Myocyte (in vitro differentiated cells): ENCODE measurements around the gene CDK8. TPM values are rescaled to one million over a fixed set of nuclear protein-coding genes. Genes with fewer than 3 reads are reported as not detected.
A peak's percentile ranks its signal among the peaks of the same experiment; 100 is the strongest.

Experiments
- DNase-seq: peaks from one replicate; pipeline ENCODE4 v3.0.0-alpha.2; 2012; ENCODE audit warnings: low read depth
- polyA plus RNA-seq: library from polyadenylated mRNA; unstranded; fragments of >200 nt; gene quantifications from one replicate; pipeline ENCODE4 v1.2.1, GENCODE V29; 2012; ENCODE audit warnings: missing spikeins
- total RNA-seq: library from RNA; depleted of rRNA; stranded (reverse); fragments of >200 nt; gene quantifications from 2 replicates; pipeline ENCODE4 v1.2.3, GENCODE V29; 2014

The CDK8 gene
- 12.7 and 15.1 TPM in 2 replicates for total RNA-seq
- 8.2 TPM for polyA plus RNA-seq

GRCh38 chr13:26253787-26254582 is at the start of gene CDK8:
CDK8 (plus strand) TSS chr13:26254129; CDS start chr13:26254642, 513 bp downstream.
- peak; percentile 96 for DNase-seq

GRCh38 chr13:26208287-26208686 is 45.6 kb upstream of the CDK8 start:
- DNase-seq, result no peak

- DNase-seq, result no peak
Observed at GRCh38 chr13:26213345-26213744, 40.6 kb upstream of the CDK8 start.

GRCh38 chr13:26213982-26214381 is 39.9 kb upstream of the CDK8 start:
- DNase-seq, result no peak

GRCh38 chr13:26216042-26216441 is 37.9 kb upstream of the CDK8 start:
- no peak for DNase-seq

GRCh38 chr13:26219726-26220125 is 34.2 kb upstream of the CDK8 start:
- peak; percentile 34 for DNase-seq

- DNase-seq, result peak; percentile 74
Observed at GRCh38 chr13:26220575-26220974, 33.4 kb upstream of the CDK8 start.

- no peak for DNase-seq
Observed at GRCh38 chr13:26221399-26221720, 32.6 kb upstream of the CDK8 start.

- peak; percentile 99 for DNase-seq
Observed at GRCh38 chr13:26221721-26222519, 32.0 kb upstream of the CDK8 start, which contains the start of gene RNF6. RNF6 (minus strand) TSS chr13:26222314; CDS start chr13:26219649, 2,665 bp downstream.

- no peak for DNase-seq
Observed at GRCh38 chr13:26222520-26223046, 31.3 kb upstream of the CDK8 start.

- no peak for DNase-seq
Observed at GRCh38 chr13:26225896-26226617, 27.9 kb upstream of the CDK8 start.

GRCh38 chr13:26227166-26227971 is 26.6 kb upstream of the CDK8 start:
- DNase-seq, result no peak

GRCh38 chr13:26228096-26228495 is 25.8 kb upstream of the CDK8 start:
- DNase-seq, result peak; percentile 48

- DNase-seq, result no peak
Observed at GRCh38 chr13:26229080-26229615, 24.8 kb upstream of the CDK8 start.

GRCh38 chr13:26230703-26231102 is 23.2 kb upstream of the CDK8 start:
- no peak for DNase-seq

GRCh38 chr13:26236296-26236695 is 17.6 kb upstream of the CDK8 start:
- DNase-seq, result no peak

GRCh38 chr13:26246154-26246553 is 7.8 kb upstream of the CDK8 start:
- no peak for DNase-seq

GRCh38 chr13:26247011-26247410 is 6.9 kb upstream of the CDK8 start:
- no peak for DNase-seq

GRCh38 chr13:26247608-26248007 is 6.3 kb upstream of the CDK8 start:
- DNase-seq, result no peak

GRCh38 chr13:26249551-26249950 is 4.4 kb upstream of the CDK8 start:
- DNase-seq, result no peak
